Measurements from ENCODE around the gene RAB5IF.
"Not testable (repeated sequence)": the region's sequence is repeated elsewhere in the genome, so short reads cannot be mapped to it uniquely, and the experiment has no call there.

The RAB5IF gene

DNA sequence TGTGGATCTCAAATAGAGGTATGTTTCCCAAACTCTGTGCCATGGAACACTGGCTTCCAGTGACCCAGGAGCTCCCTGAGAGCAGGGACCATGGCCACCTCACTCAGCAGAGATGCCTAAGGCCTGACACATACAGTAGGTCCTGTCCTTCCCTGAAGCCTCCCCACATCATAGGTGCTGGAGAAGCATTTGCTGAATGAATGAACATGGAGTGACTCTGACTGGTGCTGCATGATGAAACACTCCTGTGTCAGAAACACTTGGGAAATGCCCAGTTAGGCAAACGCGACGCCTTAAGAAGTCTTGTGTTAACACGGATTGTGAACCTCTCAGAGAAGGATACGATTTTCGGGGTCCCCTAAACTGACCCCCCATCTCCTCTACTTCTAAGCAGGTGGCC is 26.1 kb downstream of the RAB5IF start:
- DNase-seq = no peak

DNA sequence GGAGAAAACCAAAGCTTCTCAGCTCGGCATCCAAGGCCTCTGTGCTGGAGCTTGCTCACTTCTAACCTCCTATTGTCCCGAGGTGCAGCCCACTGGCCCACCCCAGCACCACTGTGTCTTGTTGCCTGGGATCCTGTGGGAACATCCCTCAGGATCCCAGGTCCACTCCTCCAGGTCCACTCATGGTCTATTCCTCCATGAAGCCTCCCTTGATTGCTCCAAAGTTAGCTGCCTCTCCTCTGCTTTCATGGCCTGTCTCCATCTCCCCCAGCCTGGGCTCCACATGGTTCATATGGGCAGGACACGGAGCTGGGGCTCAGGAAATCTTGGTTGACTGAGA is 26.5 kb downstream of the RAB5IF start:
- no peak for DNase-seq

DNA sequence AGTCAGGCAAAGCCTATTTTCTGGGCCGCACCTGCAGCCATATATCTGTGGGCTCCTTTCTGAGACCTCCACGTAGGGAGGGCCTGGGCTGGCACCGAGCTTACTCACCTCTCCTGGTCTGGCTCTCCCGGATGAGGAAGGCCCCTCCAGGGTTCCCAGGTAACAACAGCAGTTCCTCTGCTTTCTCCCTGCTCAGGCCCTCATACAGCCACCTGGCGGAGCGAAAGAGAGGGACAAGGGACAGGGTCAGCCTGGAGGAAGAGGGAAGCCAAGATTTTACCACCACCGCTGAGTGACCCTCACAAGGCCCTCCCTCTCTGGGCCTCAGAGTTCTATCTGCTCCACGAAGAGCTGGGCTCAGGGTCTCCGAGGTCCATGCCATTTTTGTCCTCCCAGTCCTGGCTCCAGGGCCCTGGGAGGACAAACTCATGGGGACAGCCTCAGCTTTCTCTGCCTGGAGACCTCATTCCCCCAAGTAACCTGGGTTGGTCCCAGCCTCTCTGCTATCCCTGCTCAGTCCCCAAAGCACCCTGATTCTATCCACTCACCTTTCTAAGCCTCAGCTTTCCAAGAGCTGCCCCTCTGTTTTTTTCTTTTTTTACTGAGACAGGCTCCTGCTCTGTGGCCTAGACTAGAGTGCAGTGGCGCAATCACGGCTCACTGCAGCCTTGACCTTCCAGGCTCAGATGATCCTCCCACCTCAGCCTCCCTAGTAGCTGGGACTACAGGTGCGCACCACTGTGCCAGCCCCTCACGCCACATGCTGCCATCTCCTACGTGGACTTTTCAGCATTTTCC is 27.1 kb downstream of the RAB5IF start:
- DNase-seq = no peak

DNA sequence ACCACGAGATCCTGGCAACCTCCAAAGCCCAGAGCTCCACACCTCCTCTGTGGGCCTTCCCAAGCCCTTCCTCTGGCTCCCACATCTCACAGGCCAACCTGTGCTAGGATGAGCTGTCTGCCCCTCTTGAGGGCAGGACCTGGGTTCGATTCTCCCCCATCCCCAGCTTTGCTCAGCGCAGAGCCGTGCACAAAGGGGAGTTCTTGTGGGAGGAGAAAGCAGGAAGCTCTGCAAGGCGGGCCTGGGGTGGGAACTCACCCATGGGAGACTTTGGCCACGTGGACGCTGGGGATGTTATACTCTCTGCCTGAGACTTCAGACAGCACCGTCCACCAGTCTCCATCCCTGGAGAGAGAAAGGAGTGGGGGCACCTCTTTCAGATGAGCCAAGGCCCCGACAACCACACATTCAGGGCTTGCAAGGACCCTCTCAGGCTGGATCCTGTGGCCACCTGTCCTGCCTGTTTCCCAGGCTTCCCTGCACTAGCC is 27.8 kb downstream of the RAB5IF start:
- no peak for DNase-seq

DNA sequence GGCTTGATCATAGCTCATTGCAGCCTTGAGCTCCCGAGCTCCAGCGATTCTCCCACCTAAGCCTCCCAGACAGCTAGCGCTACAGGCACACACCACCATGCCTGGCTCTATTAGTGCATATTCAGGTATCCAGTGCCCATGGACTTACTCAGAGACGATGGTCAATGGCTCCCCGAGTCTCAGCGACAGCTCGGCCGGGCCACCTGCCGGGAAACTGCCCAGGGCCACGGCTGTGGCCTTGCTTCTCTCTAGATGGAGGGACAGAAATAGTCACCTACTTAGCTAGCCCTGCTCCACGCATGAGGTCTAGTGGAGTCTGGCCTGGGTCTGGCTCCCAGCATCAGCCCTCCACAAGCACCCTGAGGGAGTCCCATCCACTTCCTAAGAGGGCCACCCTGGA is 28.8 kb downstream of the RAB5IF start:
- no peak for DNase-seq

DNA sequence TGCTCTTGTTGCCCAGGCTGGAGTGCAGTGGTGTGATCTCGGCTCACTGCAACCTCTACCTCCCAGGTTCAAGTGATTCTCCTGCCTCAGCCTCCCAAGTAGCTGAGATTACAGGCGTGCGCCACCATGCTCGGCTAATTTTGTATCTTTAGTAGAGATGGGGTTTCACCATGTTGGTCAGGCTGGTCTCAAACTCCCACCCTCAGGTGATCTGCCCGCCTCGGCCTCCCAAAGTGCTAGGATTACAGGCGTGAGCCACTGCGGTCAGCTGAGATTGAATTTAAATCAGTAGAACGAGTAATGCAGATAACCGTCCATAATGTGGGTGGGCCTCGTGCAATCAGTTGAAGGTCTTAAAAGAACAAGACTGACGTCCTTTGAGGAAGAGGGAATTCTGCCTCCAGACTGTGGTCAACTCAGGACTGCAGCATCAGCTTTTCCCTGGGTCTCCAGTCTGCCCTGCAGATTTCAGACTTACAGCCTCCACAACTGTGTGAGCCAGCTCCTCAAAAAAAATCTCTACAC is 33.4 kb downstream of the RAB5IF start:
- not testable (repeated sequence) for DNase-seq

DNA sequence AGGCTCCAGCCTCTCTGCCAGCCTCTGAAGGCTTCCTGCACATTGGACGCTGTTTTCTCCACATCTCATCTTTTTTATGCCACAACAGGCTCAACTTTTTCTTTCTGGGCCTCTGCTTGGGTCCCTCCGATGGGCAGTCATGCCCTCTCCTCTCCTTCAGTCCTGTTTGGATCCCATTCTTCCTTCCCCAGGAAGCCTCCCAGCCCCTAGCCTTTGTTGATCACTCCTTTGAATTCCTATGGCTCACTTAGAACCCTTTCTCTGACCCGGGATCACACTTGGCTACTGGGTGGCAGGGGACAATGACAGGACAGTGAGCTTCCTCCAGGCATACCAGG is 35.9 kb downstream of the RAB5IF start:
- no peak for DNase-seq

DNA sequence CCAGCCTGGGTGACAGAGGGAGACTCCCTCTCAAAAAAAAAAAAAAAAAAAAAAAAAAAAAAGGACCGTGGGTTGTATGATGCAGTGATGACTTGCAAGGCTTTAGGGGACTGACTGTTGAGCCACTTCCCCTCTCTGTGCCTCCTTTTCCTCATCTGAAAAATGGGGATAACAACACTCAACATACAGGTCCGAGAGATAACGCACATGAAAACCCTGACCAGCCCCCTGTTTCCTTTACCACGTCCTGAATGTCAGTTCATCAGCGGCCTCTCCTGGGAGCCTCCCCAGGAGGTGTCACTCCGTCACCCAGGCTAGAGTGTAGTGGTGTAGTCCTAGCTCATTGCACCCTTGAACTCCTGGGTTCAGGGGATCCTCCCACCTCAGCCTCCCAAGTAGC is 36.6 kb downstream of the RAB5IF start:
- DNase-seq = no peak

DNA sequence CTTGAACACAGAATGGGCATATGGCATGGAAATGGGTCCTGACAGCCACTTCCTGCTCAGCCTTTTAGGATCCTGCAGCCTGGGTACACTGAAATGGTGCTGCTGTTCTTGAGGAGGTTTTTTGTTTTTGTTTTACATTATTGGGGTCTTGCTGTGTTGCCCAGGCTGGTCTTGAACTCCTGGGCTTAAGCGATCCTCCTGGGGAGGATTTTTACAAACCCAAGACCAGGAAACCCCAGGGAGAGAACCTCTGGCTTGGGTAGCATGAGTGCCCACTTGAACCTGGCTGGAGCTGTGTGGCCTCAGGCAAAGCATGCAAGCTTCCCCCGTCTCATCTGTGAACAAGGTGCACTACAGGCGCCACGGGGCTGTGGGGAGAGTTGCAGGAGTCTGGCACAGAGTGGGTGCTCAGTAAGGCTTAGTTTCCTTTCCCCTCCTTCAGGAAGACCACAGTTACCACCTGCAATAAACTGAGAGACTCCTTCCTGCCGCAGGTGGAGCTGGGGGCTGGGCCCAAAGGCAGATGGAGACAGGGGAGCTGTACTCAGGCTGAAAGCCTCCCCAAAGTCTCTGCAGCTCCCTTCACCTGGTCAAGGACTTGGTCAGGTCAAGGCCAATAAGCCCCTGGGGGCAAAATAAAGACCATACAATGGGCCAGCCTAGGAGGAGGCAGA is 38.6 kb downstream of the RAB5IF start:
- no peak for DNase-seq

DNA sequence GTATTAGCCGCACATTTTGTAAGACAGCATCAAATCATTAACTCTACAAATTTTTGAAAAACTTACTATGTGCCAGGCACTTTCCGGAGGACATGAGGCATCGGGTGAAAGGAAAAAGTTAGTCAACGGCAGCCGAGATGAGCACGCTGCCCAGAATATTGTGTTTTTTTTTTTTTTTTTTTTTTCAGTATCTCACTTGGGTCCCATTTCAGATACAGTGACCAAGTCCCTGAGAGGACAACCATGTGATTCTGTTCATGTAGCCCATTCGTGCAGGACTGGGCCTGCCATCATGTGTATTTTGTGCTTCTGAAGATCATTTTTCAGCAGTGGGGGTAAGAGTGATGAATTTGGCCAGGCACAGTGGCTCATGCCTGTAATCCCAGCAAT is 39.1 kb downstream of the RAB5IF start:
- no peak for DNase-seq

DNA sequence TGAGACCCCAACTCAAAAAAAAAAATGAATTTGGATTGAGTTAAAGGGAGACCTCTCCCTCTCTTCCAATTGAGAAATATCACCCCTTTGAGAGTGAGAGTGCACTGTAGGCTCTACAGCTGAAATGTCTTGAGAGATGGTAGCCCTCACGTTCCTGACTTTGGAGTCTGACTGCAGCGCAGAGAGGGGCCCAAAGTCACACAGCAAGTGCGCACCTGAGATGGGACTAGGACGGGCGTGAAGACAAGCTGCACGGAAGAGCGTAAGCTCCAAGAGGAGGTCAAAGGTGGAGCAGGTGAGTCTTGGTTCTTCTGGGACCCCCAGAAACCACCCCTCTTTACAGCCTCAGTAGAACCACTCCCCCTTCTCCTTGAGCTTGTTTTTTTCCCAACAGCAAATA is 39.8 kb downstream of the RAB5IF start:
- DNase-seq = no peak

DNA sequence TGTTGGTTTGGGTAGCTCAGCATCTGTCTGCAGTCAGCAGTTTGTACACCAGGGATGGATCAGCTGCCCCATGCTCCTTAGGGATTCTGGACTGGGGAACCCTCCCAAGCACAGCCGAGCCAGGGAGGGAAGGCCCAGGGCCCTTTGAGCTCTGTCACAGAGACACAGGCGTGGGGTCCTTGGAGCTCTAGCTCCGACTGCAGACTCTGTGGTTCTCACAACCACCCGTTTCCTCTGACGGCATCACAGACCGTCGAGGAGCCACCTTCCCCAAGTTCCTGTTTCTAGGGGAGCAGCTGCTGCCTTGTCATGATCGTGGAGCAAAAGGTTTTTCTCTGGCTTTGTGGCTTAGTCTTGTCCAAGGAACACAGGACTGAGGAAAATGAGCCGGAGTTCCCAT is 40.4 kb downstream of the RAB5IF start, which contains the start of gene SLA2:
TSS of gene SLA2 (minus strand) at position 199 of the 400 bp plus-strand sequence. CDS start 4,861 bp downstream, outside the sequence.
- no peak for DNase-seq

DNA sequence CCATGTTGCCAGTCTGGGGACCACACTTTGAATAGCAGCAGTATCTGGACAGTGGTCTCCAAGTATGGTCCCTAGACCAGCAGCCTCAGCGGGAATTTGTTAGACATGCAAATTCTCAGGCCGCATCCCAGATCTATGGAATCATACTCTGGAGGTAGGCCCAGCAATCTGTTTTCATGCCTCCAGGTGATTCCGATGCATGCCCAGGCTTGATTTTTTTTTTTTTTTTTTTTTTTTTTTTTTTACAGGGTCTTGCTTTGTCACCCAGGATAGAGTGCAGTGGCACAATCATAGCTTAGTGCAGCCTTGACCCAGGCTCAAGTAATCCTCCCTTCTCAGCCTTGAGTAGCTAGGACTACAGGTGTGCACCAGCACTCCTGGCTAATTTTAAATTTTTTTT is 41.1 kb downstream of the RAB5IF start:
- DNase-seq = no peak

DNA sequence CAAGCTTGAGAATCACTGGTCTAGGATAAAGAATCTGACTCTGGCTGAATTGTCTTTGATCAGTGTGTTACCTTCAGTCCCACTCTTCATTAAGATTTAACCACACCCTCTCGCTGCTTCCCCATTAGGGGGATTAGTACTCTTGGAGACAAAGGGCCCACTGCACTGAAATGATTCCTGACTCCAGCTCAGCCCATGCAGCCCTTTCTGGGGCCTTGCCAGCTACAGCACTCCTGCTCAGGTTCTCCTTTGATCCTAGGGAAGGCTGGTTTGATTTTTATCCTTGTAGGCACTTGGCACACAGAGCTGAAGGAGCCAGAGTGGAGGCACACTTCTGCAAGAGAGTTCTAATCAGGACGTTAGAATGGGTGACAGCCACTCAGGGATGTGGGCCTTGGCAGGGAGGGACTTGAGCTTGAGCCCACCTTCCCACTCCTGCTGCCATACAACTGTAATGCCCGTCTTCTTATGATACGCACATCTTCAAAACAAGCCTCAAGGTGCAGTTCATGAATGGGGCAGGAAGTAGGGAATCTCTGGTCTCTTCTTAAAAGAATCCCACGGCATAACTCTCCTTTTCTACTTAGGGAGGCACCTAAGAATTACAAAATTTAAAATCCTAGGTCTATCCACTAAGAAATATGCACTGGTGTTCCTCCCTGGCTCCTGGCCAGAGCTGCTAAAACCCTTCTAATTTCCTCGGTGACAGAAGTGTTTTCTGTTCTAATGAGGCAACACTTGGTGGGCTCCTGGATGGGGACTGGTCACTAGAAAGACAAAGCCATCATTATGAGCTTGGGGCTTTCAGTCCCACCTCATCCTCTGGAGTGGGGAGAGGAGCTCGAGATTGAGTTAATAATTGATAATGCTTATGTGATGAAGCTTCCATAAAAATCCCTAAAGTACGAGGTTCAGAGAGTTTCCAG is 41.9 kb downstream of the RAB5IF start:
- no peak for DNase-seq

DNA sequence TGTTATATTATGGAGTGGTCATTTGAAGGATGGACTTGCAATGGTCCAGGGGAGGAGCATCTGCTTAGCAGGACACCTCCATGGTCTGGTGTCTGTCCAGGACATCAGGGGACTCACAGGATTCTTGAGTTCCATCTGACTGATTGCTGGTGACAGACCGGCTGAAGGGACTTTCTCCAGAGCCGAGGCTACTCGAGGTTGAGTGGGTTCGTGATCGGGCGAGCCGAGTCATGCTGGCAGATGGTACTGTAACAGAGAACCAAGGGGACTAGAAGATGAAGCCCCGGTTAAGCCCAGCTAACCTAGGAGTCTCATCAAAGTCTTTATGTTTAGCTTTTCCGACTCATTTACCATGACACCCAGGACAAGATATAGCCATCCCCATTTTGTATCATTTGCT is 47.9 kb downstream of the RAB5IF start:
- DNase-seq = no peak

DNA sequence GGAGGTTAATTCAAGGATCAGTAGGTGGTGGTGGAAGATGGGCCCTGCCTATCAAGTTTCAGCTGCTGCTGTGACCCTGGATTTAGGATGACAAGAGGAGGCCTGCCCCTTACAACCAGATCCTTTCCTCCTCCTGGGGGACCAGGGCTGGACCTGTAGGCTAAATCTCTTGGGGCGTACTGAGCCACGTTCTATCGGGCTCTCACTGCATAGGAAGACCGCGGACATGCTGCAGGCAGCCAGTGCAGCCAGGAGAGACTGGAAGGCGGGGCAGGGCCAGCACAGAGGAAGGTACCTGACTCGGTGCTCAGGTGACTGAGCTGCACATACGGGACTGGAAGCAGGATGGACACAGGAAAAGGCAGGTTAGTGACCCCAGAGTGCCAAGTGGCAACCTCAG is 48.9 kb downstream of the RAB5IF start:
- no peak for DNase-seq

DNA sequence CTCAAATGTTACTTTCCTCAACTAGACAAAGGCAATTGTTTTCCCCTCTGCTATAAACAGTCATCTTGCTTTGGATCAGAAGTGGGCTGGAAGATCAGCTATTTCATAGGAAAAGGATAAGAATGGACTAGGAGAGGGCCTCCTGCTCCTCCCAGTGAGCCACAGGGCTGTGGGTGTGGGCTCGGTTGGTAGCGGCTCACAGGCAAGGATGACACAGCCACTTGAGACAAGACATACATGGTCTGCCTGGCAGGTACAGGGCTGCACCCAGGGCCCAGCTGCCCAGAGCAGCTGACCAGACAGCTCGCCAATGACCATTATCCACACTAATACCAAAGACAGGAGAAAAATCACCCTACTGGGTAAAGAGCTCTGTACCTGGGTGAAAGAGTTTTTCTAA is 49.4 kb downstream of the RAB5IF start:
- no peak for DNase-seq

DNA sequence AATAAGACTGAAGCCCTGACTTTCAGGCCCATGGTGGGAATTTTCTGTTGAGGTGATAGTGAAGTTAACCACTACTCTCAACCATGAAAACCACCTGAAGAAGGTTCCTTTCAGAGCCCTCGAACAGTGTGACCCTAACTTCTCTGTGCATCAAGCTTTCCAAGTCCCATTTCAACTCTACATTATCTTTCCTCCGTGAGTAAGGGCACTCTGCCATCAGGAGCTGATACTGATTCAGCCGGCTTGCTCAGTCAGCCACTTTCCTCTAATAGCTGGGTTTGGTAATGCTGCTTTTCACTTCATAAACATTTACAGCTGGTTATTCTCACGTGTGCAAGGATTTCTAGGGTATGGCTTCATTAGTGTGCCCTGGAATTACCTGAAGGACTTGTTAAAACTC is 51.2 kb downstream of the RAB5IF start:
- DNase-seq = no peak

DNA sequence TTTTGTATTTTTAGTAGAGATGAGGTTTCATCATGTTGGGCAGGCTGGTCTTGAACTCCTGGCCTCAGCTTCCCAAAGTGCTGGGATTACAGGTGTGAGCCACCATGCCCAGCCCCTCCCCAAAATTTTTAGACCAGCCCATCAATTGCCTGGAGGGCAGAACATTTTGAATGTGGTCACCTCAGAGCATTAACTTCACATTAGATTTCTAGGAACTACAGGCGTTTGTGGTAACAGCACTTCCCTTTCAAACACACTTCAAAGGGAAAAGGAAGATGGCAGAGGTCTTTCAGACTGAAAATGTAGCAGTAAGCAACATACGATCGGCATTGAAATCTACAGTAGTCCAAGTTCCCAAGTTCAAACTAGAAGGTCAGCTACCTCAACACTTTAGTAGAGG is 52.7 kb downstream of the RAB5IF start:
- no peak for DNase-seq
